NCI-H1930 (cell line): Measurements from ENCODE around the gene KCNMB3.
"Not testable (repeated sequence)": the region's sequence is repeated elsewhere in the genome, so short reads cannot be mapped to it uniquely, and the experiment has no call there.

Experiments
- DNase-seq, 2 experiments: peaks; one replicate each; lab custom pipeline; 2025; lab: John Stamatoyannopoulos, UW

Gene KCNMB3

GRCh38 chr3:179264449-179264848 lies 13.5 kb upstream of the KCNMB3 start:
- no peak for DNase-seq

- no peak for DNase-seq
These were observed 12.2 kb upstream of the KCNMB3 start for GRCh38 chr3:179263134-179263533.

GRCh38 chr3:179260949-179261765 lies 10.2 kb upstream of the KCNMB3 start:
- peak; percentile 31 to 65 for DNase-seq

GRCh38 chr3:179259959-179260756 lies 9.2 kb upstream of the KCNMB3 start:
- DNase-seq: not testable (repeated sequence)

- no peak for DNase-seq
These were observed 7.9 kb upstream of the KCNMB3 start for GRCh38 chr3:179258820-179259219.

GRCh38 chr3:179257742-179258141 lies 6.8 kb upstream of the KCNMB3 start:
- DNase-seq: not testable (repeated sequence)

- no peak for DNase-seq
These were observed 5.9 kb upstream of the KCNMB3 start for GRCh38 chr3:179256813-179257212.

GRCh38 chr3:179247289-179248015 lies 3.5 kb downstream of the KCNMB3 start:
- no peak for DNase-seq

- no peak for DNase-seq
These were observed 6.0 kb downstream of the KCNMB3 start for GRCh38 chr3:179244878-179245277.

- not testable (repeated sequence) for DNase-seq
These were observed 8.1 kb downstream of the KCNMB3 start for GRCh38 chr3:179242859-179243258.

GRCh38 chr3:179240299-179240698 lies 10.6 kb downstream of the KCNMB3 start:
- not testable (repeated sequence) for DNase-seq

GRCh38 chr3:179236669-179237301 lies 14.1 kb downstream of the KCNMB3 start:
- DNase-seq: no peak

- DNase-seq: no peak
These were observed 16.7 kb downstream of the KCNMB3 start for GRCh38 chr3:179234199-179234598.

- DNase-seq: no peak
These were observed 17.9 kb downstream of the KCNMB3 start for GRCh38 chr3:179233043-179233442.

GRCh38 chr3:179229177-179229576 lies 21.7 kb downstream of the KCNMB3 start:
- DNase-seq: no peak

GRCh38 chr3:179227349-179227748 lies 23.6 kb downstream of the KCNMB3 start:
- no peak for DNase-seq

GRCh38 chr3:179224584-179224983 lies 26.3 kb downstream of the KCNMB3 start:
- DNase-seq: no peak

GRCh38 chr3:179223548-179223947 lies 27.4 kb downstream of the KCNMB3 start:
- DNase-seq: no peak

- DNase-seq: not testable (repeated sequence)
These were observed 32.7 kb downstream of the KCNMB3 start for GRCh38 chr3:179218213-179218612.

- not testable (repeated sequence) for DNase-seq
These were observed 35.4 kb downstream of the KCNMB3 start for GRCh38 chr3:179215550-179215949.

GRCh38 chr3:179200790-179201189 lies 50.1 kb downstream of the KCNMB3 start:
- DNase-seq: no peak

- DNase-seq: no peak
These were observed 54.2 kb downstream of the KCNMB3 start for GRCh38 chr3:179196700-179197099.
